Testis (tissue), 3 donors: ENCODE measurements around the gene POLD4. TPM values are rescaled to one million over a fixed set of nuclear protein-coding genes. Genes with fewer than 3 reads are reported as not detected.
A peak's percentile ranks its signal among the peaks of the same experiment; 100 is the strongest.

Experiments used
- DNase-seq: peaks from one replicate; pipeline ENCODE4 v3.0.0-alpha.2; 2019
- H3K27ac ChIP-seq, 2 donors: fragments of 200-600 bp; sonication (generic); one replicate each; pipeline ENCODE4 v1.5.1; 2019
- H3K27me3 ChIP-seq: fragments of 200-600 bp; sonication (generic); one replicate; pipeline ENCODE4 v1.5.1; 2019
- H3K36me3 ChIP-seq: fragments of 200-600 bp; sonication (generic); one replicate; pipeline ENCODE4 v1.5.1; 2017; ENCODE audit warnings: low read depth; ENCODE audit errors: missing control alignments
- H3K4me1 ChIP-seq: fragments of 200-600 bp; sonication (generic); one replicate; pipeline ENCODE4 v1.5.1; 2019
- H3K4me3 ChIP-seq, 2 donors: fragments of 200-600 bp; sonication (generic); one replicate each; pipeline ENCODE4 v1.5.1; 2017 to 2019
- H3K9me3 ChIP-seq: fragments of 200-600 bp; sonication (generic); one replicate; pipeline ENCODE4 v1.5.1; 2017
- CTCF ChIP-seq, 3 experiments: fragments of 450-650 bp in 2 of 3; fragments of 200-600 bp in 1 of 3; sonication (generic) in 1 of 3; IDR thresholded peaks; one replicate each; pipeline ENCODE4 v1.5.1; 2016 to 2019; ENCODE audit warnings: antibody characterized with exemption in 3 of 3, mild to moderate bottlenecking in 2 of 3, moderate library complexity in 1 of 3
- POLR2A ChIP-seq: fragments of 450-650 bp; IDR thresholded peaks from one replicate; pipeline ENCODE4 v1.6.1; 2017; ENCODE audit warnings: antibody characterized with exemption, mild to moderate bottlenecking, moderate library complexity
- WGBS, 2 donors: methylation state at CpG; one replicate each; pipeline ENCODE4 v1.1.5; 2018; 5-methylcytosine and 5-hydroxymethylcytosine counted together
- intact Hi-C: fragments of 100-400 bp; cut with DNase I; formaldehyde crosslinking; loops from one replicate; pipeline ENCODE4 v1.15.1; 2023; ENCODE audit warnings: low total_unique reads
- polyA plus RNA-seq: library from polyadenylated mRNA; stranded (reverse); fragments of 350-450 nt; fragmentation: Illumina TruSeq; extraction: RNeasy Lipid Tissue Mini Kit (QIAGEN cat#74804); gene quantifications from one replicate; pipeline ENCODE4 v1.2.3, GENCODE V29; 2014; ENCODE audit warnings: low read depth, low replicate concordance; ENCODE audit not compliant: insufficient read depth
- total RNA-seq, 2 donors: library from RNA; depleted of rRNA; stranded (reverse); fragments of >200 nt; gene quantifications; one replicate each; pipeline ENCODE4 v1.2.3, GENCODE V29; 2016

POLD4 gene
- total and polyA plus RNA-seq, 3 donors from 2014 or later = 53.8 to 59.1 (median 54.6) TPM

GRCh38 chr11:67311556-67312082 lies 41.7 kb downstream of the POLD4 start:
- no peaks in the 10 kb centered on the region for H3K27me3 ChIP-seq
- no peak overlapping the region for H3K27ac ChIP-seq
- no peaks in the 10 kb centered on the region for H3K36me3 ChIP-seq
- no peak overlapping the region for H3K4me3 ChIP-seq
- TF ChIP-seq CTCF (IDR thresholded peaks at IDR 0.05) (no peak), POLR2A (no peak)
- H3K4me1 ChIP-seq = peaks cover 4% of the 10 kb centered on the region
- H3K9me3 ChIP-seq = no peaks in the 10 kb centered on the region
- DNase-seq = peak; percentile 11
- intact Hi-C loops = no loop called here
- WGBS, 2 donors = 89 to 93% methylated on average over 11 to 15 of the region's 15 CpGs

GRCh38 chr11:67311051-67311555 lies 42.2 kb downstream of the POLD4 start:
- Histone ChIP-seq H3K9me3 (no peaks in the 10 kb centered on the region), H3K27me3 (no peaks in the 10 kb centered on the region), H3K4me1 (peaks cover 4% of the 10 kb centered on the region), H3K27ac (no peak overlapping the region), H3K4me3 (no peak overlapping the region), H3K36me3 (no peaks in the 10 kb centered on the region)
- 88 to 90% methylated on average over 18 of the region's 18 CpGs for WGBS, 2 donors
- TF ChIP-seq POLR2A = no peak
- no peak for TF ChIP-seq CTCF (IDR thresholded peaks at IDR 0.05)
- peak; percentile 5 for DNase-seq
- intact Hi-C loops = no loop called here

- intact Hi-C loops = no loop called here
- Histone ChIP-seq H3K36me3 (no peaks in the 10 kb centered on the region), H3K9me3 (no peaks in the 10 kb centered on the region)
Observed at GRCh38 chr11:67310246-67311050, 42.9 kb downstream of the POLD4 start.

GRCh38 chr11:67309661-67310061 lies 43.7 kb downstream of the POLD4 start:
- H3K9me3 ChIP-seq = no peaks in the 10 kb centered on the region
- WGBS, 2 donors = 92 to 95% methylated on average over 10 to 11 of the region's 14 CpGs
- DNase-seq = peak; percentile 4
- no peak for TF ChIP-seq CTCF (IDR thresholded peaks at IDR 0.05)
- no peak for TF ChIP-seq POLR2A
- no peak overlapping the region for H3K4me3 ChIP-seq
- no peaks in the 10 kb centered on the region for H3K36me3 ChIP-seq
- intact Hi-C loops = no loop called here
- H3K27ac ChIP-seq = no peak overlapping the region
- H3K27me3 ChIP-seq = no peaks in the 10 kb centered on the region
- peaks cover 4% of the 10 kb centered on the region for H3K4me1 ChIP-seq

More at GRCh38 chr11:67310246-67311050, 42.9 kb downstream of the POLD4 start:
- DNase-seq = no peak
- Histone ChIP-seq H3K27ac (no peak overlapping the region), H3K27me3 (no peaks in the 10 kb centered on the region), H3K4me1 (peaks cover 4% of the 10 kb centered on the region), H3K4me3 (no peak overlapping the region)
- TF ChIP-seq POLR2A = no peak
- no peak for TF ChIP-seq CTCF (IDR thresholded peaks at IDR 0.05)
- 94 to 100% methylated on average over 4 to 19 of the region's 19 CpGs for WGBS, 2 donors
